Fibroblast of lung (primary cell): ENCODE results near the gene ATP13A2.
A peak's percentile ranks its signal among the peaks of the same experiment; 100 is the strongest.

Experiments
- EZH2 ChIP-seq: IDR thresholded peaks from 2 replicates; pipeline ENCODE4 v1.5.1; 2012; ENCODE audit warnings: low read length, control low read depth, mild to moderate bottlenecking; ENCODE audit errors: missing control alignments
- TF ChIP-seq, protein P1 (sequence below), 2 donors: IDR thresholded peaks in 1 of 2; conservative IDR thresholded peaks in 1 of 2; 1 replicate in 1 of 2; 2 replicates in 1 of 2; pipeline ENCODE4 v1.5.1; 2011 to 2012; ENCODE audit warnings: low read length in 2 of 2, control low read depth in 1 of 2, inconsistent platforms in 1 of 2, low read depth in 1 of 2, mild to moderate bottlenecking in 1 of 2

DNA sequence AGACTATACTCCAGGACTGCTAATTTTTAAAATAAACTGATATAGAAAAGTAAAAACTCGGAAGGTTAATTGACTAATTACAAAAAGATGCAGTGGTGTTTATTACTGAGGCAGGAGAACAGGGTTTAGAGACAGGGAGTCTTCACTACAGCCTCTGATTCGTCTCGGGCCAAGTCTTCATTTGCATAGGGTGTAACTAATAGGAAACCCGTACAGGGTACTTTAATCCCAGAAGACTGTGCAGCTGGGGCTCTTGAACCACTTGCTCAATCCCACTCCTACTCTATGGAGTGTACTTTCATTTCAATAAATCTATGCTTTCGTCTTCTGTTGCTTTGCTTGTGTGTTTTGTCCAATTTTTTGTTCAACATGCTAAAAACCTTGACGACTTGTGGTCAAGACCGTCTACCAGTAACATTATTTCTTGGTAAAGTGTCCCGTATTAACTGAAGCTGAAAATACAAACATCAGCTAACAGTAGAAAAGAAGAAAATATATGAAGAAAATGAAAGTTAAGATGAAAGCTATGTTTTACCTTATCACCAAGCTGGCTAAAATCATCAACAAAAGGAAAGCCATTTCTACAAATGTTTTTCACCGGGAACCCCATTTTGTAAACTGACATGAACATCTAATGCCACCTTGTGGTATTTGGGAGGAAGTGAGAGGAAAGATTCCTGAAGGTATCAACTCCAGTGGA is 34.1 kb upstream of the ATP13A2 start:
- TF ChIP-seq, protein P1, sequence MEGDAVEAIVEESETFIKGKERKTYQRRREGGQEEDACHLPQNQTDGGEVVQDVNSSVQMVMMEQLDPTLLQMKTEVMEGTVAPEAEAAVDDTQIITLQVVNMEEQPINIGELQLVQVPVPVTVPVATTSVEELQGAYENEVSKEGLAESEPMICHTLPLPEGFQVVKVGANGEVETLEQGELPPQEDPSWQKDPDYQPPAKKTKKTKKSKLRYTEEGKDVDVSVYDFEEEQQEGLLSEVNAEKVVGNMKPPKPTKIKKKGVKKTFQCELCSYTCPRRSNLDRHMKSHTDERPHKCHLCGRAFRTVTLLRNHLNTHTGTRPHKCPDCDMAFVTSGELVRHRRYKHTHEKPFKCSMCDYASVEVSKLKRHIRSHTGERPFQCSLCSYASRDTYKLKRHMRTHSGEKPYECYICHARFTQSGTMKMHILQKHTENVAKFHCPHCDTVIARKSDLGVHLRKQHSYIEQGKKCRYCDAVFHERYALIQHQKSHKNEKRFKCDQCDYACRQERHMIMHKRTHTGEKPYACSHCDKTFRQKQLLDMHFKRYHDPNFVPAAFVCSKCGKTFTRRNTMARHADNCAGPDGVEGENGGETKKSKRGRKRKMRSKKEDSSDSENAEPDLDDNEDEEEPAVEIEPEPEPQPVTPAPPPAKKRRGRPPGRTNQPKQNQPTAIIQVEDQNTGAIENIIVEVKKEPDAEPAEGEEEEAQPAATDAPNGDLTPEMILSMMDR (conservative IDR thresholded peaks at IDR 0.05 in 1 of 2, IDR thresholded peaks at IDR 0.05 in 1 of 2; ENCODE audit: low read depth in 1 of 2, low read length in 2 of 2) = peak; percentile 61 to 73
- TF ChIP-seq EZH2 = no peak
